OCI-LY1 (cell line): ENCODE data around the gene CCDC81.
"Not testable (repeated sequence)": the region's sequence is repeated elsewhere in the genome, so short reads cannot be mapped to it uniquely, and the experiment has no call there.

ENCODE experiments used
- CTCF ChIP-seq: fragments of 200-600 bp; sonication (generic), shearing (Covaris generic); IDR thresholded peaks from 2 replicates; pipeline ENCODE4 v1.5.1; 2017; ENCODE audit warnings: mild to moderate bottlenecking, antibody characterized with exemption, low read length, moderate library complexity, mixed read lengths
- EZH2 ChIP-seq: fragments of 200-600 bp; sonication (generic), shearing (Covaris generic); IDR thresholded peaks from 2 replicates; pipeline ENCODE4 v1.8.0; 2017; ENCODE audit warnings: borderline replicate concordance, mixed run types, mild to moderate bottlenecking, antibody characterized with exemption, low read length, moderate library complexity, mixed read lengths

- TF ChIP-seq EZH2, CTCF: not testable (repeated sequence)
Observed at GRCh38 chr11:86416951-86417350, 42.3 kb downstream of the CCDC81 start.
